HCT116 (cell line): ENCODE measurements around the gene ANO4.

Experiments used
- EZH2 ChIP-seq: fragments of 200-600 bp; sonication (generic); IDR thresholded peaks from 2 replicates; pipeline ENCODE4 v1.6.1; 2017; ENCODE audit warnings: antibody characterized with exemption, mixed run types
- POLR2A ChIP-seq: IDR thresholded peaks from 2 replicates; pipeline ENCODE4 v1.7.0; 2011; ENCODE audit warnings: borderline replicate concordance; ENCODE audit not compliant: insufficient read depth, insufficient read length; ENCODE audit errors: extremely low read depth
- TF ChIP-seq, protein P1 (sequence below), 3 experiments: fragments of 200-600 bp in 1 of 3; sonication (generic) in 1 of 3; IDR thresholded peaks in 2 of 3; conservative IDR thresholded peaks in 1 of 3; 2 replicates each; pipeline ENCODE4 v1.5.1; 2012 to 2017; ENCODE audit warnings: low read depth in 2 of 3, low read length in 2 of 3, antibody characterized with exemption in 1 of 3, borderline replicate concordance in 1 of 3, control low read depth in 1 of 3, mild to moderate bottlenecking in 1 of 3, mixed read lengths in 1 of 3, mixed run types in 1 of 3, moderate library complexity in 1 of 3; ENCODE audit not compliant: insufficient read depth in 1 of 3
- TF ChIP-seq, protein P2 (sequence below): IDR thresholded peaks from 2 replicates; pipeline ENCODE4 v1.6.1; 2012; ENCODE audit warnings: low read depth

- TF ChIP-seq, protein P1, sequence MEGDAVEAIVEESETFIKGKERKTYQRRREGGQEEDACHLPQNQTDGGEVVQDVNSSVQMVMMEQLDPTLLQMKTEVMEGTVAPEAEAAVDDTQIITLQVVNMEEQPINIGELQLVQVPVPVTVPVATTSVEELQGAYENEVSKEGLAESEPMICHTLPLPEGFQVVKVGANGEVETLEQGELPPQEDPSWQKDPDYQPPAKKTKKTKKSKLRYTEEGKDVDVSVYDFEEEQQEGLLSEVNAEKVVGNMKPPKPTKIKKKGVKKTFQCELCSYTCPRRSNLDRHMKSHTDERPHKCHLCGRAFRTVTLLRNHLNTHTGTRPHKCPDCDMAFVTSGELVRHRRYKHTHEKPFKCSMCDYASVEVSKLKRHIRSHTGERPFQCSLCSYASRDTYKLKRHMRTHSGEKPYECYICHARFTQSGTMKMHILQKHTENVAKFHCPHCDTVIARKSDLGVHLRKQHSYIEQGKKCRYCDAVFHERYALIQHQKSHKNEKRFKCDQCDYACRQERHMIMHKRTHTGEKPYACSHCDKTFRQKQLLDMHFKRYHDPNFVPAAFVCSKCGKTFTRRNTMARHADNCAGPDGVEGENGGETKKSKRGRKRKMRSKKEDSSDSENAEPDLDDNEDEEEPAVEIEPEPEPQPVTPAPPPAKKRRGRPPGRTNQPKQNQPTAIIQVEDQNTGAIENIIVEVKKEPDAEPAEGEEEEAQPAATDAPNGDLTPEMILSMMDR (IDR thresholded peaks at IDR 0.05 in 2 of 3, conservative IDR thresholded peaks at IDR 0.05 in 1 of 3; ENCODE audit: borderline replicate concordance in 1 of 3, insufficient read depth in 1 of 3, low read depth in 2 of 3, low read length in 2 of 3) = no peak
- no peak for TF ChIP-seq POLR2A
- TF ChIP-seq EZH2 = no peak
- TF ChIP-seq, protein P2, sequence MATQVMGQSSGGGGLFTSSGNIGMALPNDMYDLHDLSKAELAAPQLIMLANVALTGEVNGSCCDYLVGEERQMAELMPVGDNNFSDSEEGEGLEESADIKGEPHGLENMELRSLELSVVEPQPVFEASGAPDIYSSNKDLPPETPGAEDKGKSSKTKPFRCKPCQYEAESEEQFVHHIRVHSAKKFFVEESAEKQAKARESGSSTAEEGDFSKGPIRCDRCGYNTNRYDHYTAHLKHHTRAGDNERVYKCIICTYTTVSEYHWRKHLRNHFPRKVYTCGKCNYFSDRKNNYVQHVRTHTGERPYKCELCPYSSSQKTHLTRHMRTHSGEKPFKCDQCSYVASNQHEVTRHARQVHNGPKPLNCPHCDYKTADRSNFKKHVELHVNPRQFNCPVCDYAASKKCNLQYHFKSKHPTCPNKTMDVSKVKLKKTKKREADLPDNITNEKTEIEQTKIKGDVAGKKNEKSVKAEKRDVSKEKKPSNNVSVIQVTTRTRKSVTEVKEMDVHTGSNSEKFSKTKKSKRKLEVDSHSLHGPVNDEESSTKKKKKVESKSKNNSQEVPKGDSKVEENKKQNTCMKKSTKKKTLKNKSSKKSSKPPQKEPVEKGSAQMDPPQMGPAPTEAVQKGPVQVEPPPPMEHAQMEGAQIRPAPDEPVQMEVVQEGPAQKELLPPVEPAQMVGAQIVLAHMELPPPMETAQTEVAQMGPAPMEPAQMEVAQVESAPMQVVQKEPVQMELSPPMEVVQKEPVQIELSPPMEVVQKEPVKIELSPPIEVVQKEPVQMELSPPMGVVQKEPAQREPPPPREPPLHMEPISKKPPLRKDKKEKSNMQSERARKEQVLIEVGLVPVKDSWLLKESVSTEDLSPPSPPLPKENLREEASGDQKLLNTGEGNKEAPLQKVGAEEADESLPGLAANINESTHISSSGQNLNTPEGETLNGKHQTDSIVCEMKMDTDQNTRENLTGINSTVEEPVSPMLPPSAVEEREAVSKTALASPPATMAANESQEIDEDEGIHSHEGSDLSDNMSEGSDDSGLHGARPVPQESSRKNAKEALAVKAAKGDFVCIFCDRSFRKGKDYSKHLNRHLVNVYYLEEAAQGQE = no peak
These were observed 145.9 kb downstream of the ANO4 start for GRCh38 chr12:100940503-100940902.
